Tibial nerve (tissue), 4 donors: Measurements from ENCODE around the gene ABI3BP. TPM values are rescaled to one million over a fixed set of nuclear protein-coding genes. Genes with fewer than 3 reads are reported as not detected.

Experiments used
- DNase-seq, 2 donors: peaks; one replicate each; pipeline ENCODE4 v3.0.0-alpha.2; 2019; ENCODE audit warnings: low spot score in 2 of 2
- H3K27ac ChIP-seq, 4 donors: fragments of 200-600 bp; sonication (generic) in 3 of 4; one replicate each; pipeline ENCODE4 v1.5.1; 2017 to 2019; ENCODE audit warnings: mild to moderate bottlenecking in 1 of 4
- H3K27me3 ChIP-seq, 2 donors: fragments of 200-600 bp; sonication (generic) in 1 of 2; one replicate each; pipeline versions ENCODE4 v1.5.1 to v1.6.0; 2017 to 2019
- H3K36me3 ChIP-seq, 3 donors: fragments of 200-600 bp; sonication (generic); one replicate each; pipeline ENCODE4 v1.5.1; 2018 to 2019
- H3K4me1 ChIP-seq, 4 donors: fragments of 200-600 bp; sonication (generic) in 3 of 4; one replicate each; pipeline ENCODE4 v1.5.1; 2017 to 2019
- H3K4me3 ChIP-seq, 4 donors: fragments of 200-600 bp; sonication (generic) in 3 of 4; one replicate each; pipeline ENCODE4 v1.5.1; 2017 to 2019; ENCODE audit warnings: mild to moderate bottlenecking in 1 of 4, moderate library complexity in 1 of 4
- H3K9me3 ChIP-seq, 4 donors: fragments of 200-600 bp; sonication (generic) in 3 of 4; one replicate each; pipeline ENCODE4 v1.5.1; 2017 to 2019
- CTCF ChIP-seq, 5 experiments: fragments of 200-600 bp in 3 of 5; fragments of 450-650 bp in 2 of 5; sonication (generic) in 3 of 5; IDR thresholded peaks; one replicate each; pipeline ENCODE4 v1.5.1; 2016 to 2019; ENCODE audit warnings: antibody characterized with exemption in 5 of 5, mild to moderate bottlenecking in 3 of 5, moderate library complexity in 2 of 5
- EP300 ChIP-seq, 2 donors: sonication (generic); formaldehyde crosslinking; IDR thresholded peaks; one replicate each; pipeline ENCODE4 v1.6.1; 2017; ENCODE audit warnings: antibody characterized with exemption in 2 of 2, mild to moderate bottlenecking in 1 of 2
- POLR2A ChIP-seq, 2 donors: fragments of 450-650 bp; IDR thresholded peaks; one replicate each; pipeline ENCODE4 v1.6.1; 2017; ENCODE audit warnings: antibody characterized with exemption in 2 of 2, mild to moderate bottlenecking in 2 of 2, moderate library complexity in 2 of 2
- WGBS, 2 donors: methylation state at CpG; one replicate each; pipeline ENCODE4 v1.1.5; 2018; 5-methylcytosine and 5-hydroxymethylcytosine counted together
- total RNA-seq, 4 donors: library from RNA; depleted of rRNA; stranded (reverse); fragments of >200 nt; gene quantifications; one replicate each; pipeline ENCODE4 v1.1.0, GENCODE V29; 2016

ABI3BP gene
- total RNA-seq, 4 donors from 2014 or later: 39.6 to 189 (median 139) TPM

- Histone ChIP-seq H3K4me3 (no peak overlapping the region), H3K4me1 (peaks cover 0 to 4% (median 0%) of the 10 kb centered on the region in 4 donors), H3K27ac (no peak overlapping the region), H3K36me3 (peaks cover 0 to 95% (median 5%) of the 10 kb centered on the region in 3 donors), H3K27me3 (no peaks in the 10 kb centered on the region), H3K9me3 (no peaks in the 10 kb centered on the region)
- WGBS, 2 donors: 44 to 54% methylated on average over 2 of the region's 2 CpGs
- no peak for TF ChIP-seq CTCF (IDR thresholded peaks at IDR 0.05)
- no peak for DNase-seq
These were observed 244.3 kb downstream of the ABI3BP start for GRCh38 chr3:100748967-100749366.

GRCh38 chr3:100748220-100748619 lies 245.0 kb downstream of the ABI3BP start:
- no peaks in the 10 kb centered on the region for H3K27me3 ChIP-seq
- no peak for DNase-seq
- TF ChIP-seq EP300 (IDR thresholded peaks at IDR 0.05) (no peak), POLR2A (IDR thresholded peaks at IDR 0.05) (no peak), CTCF (IDR thresholded peaks at IDR 0.05) (no peak)
- H3K4me1 ChIP-seq: no peaks in the 10 kb centered on the region
- 96 to 100% methylated on average over 6 of the region's 6 CpGs for WGBS, 2 donors
- peaks cover 0 to 87% (median 5%) of the 10 kb centered on the region in 3 donors for H3K36me3 ChIP-seq
- no peaks in the 10 kb centered on the region for H3K9me3 ChIP-seq
- no peak overlapping the region for H3K4me3 ChIP-seq
- no peak overlapping the region for H3K27ac ChIP-seq

GRCh38 chr3:100746092-100746491 lies 247.1 kb downstream of the ABI3BP start:
- Histone ChIP-seq H3K36me3 (peaks cover 0 to 79% (median 0%) of the 10 kb centered on the region in 3 donors), H3K4me1 (no peaks in the 10 kb centered on the region), H3K27me3 (no peaks in the 10 kb centered on the region), H3K9me3 (no peaks in the 10 kb centered on the region), H3K4me3 (no peak overlapping the region), H3K27ac (no peak overlapping the region)
- 80 to 83% methylated on average over 3 of the region's 3 CpGs for WGBS, 2 donors
- DNase-seq: no peak
- no peak for TF ChIP-seq POLR2A (IDR thresholded peaks at IDR 0.05)
- TF ChIP-seq CTCF (IDR thresholded peaks at IDR 0.05): no peak
- TF ChIP-seq EP300 (IDR thresholded peaks at IDR 0.05): no peak

DNA sequence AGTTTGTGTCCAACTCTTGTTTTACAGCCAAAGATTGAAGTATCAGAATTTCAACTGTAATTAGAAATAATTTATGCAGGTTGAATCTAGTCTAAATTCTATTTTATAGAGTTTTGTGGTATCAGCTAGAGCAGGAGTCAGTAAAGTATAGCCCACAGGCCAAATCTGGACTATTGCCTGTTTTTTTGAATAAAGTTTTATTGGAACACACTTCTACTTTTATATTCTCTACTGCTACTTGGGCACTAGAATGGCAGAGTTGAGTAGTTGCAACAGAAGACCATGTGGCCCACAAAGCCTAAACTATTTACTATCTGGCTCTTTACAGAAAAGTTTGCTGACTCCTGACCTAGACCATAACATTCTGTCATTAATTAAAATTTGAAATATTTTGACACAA lies 247.6 kb downstream of the ABI3BP start:
- no peaks in the 10 kb centered on the region for H3K27me3 ChIP-seq
- TF ChIP-seq POLR2A (IDR thresholded peaks at IDR 0.05): no peak
- TF ChIP-seq EP300 (IDR thresholded peaks at IDR 0.05): no peak
- no peak for TF ChIP-seq CTCF (IDR thresholded peaks at IDR 0.05)
- H3K36me3 ChIP-seq: peaks cover 0 to 79% (median 0%) of the 10 kb centered on the region in 3 donors
- DNase-seq: no peak
- H3K27ac ChIP-seq: no peak overlapping the region
- H3K4me1 ChIP-seq: no peaks in the 10 kb centered on the region
- H3K4me3 ChIP-seq: no peak overlapping the region
- H3K9me3 ChIP-seq: no peaks in the 10 kb centered on the region

GRCh38 chr3:100744671-100745070 lies 248.6 kb downstream of the ABI3BP start:
- Histone ChIP-seq H3K4me3 (no peak overlapping the region), H3K9me3 (no peaks in the 10 kb centered on the region), H3K27me3 (no peaks in the 10 kb centered on the region), H3K36me3 (peaks cover 0 to 80% (median 3%) of the 10 kb centered on the region in 3 donors), H3K4me1 (no peaks in the 10 kb centered on the region), H3K27ac (no peak overlapping the region)
- 94 to 96% methylated on average over 2 of the region's 2 CpGs for WGBS, 2 donors
- no peak for DNase-seq
- TF ChIP-seq POLR2A (IDR thresholded peaks at IDR 0.05): no peak
- no peak for TF ChIP-seq EP300 (IDR thresholded peaks at IDR 0.05)
- no peak for TF ChIP-seq CTCF (IDR thresholded peaks at IDR 0.05)
